ENCODE data around the gene COL9A3.

The COL9A3 gene

DNA sequence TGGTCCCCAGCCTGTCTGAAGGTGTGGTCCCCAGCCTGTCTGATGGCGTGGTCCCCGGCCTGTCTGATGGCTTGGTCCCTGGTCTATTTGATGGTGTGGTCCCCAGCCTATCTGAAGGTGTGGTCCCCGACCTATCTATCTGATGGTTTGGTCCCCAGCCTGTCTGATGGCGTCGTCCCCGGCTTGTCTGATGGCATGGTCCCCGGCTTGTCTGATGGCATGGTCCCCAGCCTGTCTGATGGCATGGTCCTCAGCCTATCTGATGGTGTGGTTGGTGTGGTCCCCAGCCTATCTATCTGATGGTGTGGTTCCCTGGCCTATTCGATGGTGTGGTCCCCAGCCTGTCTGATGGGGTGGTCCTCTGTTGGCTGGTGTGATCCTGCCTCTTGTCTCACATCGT, 38.8 kb upstream of the COL9A3 start:
- FAIRE-seq, result no peak
- no peak for DNase-seq (ENCODE audit: insufficient read length, low spot score)

DNA sequence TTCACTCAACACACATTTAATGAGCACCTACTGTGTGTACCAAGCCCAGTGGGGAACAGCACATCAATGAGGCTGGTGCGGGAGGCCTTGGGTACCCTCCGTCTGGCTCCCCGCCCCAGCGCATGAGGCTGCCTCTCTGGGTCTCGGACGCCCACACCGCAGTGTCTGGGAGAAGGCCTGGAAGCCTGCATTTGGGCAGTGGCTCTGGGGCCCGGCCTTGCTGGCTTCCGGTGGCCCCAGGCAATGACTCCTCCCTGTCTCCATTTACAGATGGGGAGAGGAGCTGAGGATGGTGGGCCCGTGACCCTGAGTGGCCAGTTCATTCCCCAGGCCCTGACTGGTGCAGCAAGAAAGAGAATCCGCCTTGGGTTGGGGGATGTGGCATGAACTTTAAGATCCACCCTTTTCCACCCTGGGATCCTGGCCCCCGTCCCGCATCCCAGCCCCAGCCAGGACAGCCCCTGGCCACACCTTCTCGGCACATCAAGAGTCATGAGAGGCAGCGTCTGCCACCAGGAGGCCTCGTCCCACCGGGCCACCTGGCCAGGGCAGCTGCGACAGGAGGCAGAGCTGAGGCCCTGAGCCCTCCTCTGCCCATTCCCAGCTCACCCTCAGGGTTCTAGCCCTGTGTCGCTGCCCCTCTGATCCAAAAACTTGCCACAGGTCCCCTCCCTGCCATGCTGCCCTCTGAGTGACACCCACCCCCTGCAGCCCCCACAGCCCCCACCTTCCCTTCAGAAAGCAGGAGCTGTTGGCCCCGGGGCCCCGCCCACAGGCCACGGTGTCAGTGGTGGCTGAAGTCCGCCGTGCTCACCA, 38.0 kb upstream of the COL9A3 start:
- FAIRE-seq, result peak; percentile 49

DNA sequence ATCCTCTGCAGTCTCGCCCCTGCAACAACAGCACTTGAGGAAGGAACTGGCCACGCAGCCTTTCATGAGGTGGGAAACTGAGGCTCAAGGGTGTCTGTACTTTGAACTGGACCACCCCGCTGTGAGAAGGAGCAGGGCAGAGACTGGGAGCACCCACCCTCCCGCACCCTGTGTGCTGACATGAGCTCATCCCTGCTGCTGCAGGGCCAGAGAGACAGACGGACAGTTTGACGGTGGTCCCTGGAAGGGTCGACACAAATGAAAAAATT, 37.5 kb upstream of the COL9A3 start:
- no peak for DNase-seq (ENCODE audit: insufficient read length, low spot score)
- no peak for FAIRE-seq

More for the DNA sequence above, 38.0 kb upstream of the COL9A3 start:
- DNase-seq (ENCODE audit: insufficient read length, low spot score), result no peak

DNA sequence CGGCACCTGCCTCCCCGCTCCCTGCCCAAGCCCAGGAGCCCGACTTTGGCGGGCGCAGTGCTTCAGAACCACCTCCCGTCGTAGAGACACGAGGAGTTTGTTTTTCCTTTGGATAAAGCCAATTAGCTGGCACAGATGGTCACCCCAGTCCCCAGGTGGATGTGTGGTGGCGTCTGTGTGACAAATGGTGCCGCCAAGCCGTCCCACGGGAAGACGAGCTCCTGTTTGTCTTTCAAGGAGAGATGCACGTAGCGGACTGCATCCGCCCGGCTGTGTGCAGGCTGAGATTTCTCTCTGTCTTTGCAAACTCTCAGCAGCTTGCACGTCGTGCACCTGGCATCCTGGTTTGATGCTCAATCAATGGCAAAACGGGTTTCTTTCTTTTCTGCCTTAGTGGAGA, 36.6 kb upstream of the COL9A3 start:
- DNase-seq (ENCODE audit: insufficient read length, low spot score) (no peak), FAIRE-seq (peak; percentile 55)

DNA sequence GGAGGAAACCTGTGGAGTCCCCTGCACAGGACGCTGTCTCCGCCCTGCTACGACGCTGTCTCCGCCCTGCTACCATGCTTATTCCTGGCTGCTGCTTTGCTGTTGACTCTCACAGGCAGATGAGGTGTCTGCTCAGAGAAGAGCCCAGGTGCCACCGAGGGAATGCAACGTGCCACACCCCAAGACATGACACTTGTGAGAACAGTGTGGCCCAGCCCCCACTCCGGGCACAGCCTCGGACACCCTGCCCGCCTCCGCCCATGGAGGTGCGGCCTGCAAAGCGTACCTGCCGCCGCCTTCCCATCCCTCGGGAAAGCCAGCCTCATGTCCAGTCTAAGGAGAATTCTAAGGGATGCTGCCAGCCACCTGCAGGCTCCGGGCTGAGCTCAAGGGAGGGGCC, 36.2 kb upstream of the COL9A3 start:
- DNase-seq (ENCODE audit: insufficient read length, low spot score), result no peak

DNA sequence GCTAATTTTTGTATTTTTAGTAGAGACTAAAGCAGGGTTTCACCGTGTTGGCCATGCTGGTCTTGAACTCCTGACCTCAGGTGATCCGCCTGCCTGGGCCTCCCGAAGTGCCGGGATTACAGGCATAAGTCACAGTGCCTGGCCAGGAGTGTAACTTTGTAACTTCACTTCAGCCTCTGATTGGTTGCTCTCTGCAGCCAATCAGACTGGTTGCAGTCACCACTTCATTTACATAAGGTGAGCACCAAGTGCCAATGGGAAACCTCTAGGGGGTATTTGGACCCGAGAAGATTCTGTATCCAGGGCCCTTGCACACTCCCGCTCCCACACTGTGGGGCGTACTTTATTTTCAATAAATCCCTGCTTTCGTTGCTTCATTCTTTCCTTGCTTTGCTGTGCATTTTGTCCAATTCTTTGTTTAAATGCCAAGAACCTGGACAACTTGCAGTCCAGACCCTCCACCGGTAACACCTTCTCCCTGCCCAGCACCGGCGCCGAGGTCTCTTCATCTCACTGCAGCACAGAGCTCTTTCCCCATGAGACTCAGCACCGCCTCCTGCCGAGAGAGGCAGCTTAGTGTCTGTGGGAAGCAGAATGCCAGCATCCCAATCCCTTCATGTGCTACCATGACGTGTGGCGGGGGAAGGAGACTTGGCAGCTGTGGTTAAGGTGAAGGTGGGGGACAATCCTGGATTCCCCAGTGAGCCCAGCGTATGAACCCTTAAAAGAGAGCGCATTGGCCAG, 34.5 kb upstream of the COL9A3 start:
- DNase-seq (ENCODE audit: insufficient read length, low spot score), result no peak

More for the DNA sequence above, 36.2 kb upstream of the COL9A3 start:
- peak; percentile 40 for FAIRE-seq

DNA sequence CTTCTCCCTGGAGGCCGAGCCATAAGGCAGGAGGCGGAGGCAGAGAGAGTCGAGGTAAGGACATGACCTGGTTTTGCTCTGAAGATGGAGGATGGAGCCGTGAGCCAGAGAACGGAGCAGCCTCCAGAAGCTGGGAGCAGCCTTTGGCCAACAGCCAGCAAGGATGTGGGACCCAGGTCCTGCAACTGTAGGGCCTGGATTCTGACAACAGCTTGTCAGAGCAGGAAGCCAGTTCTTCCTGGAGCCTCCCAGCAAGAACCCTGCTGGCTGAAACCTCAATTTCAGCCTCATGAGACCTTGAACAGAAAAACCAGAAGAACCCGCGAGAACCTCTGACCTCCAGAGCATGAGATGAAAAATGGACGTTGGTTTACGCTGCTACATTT, 34.0 kb upstream of the COL9A3 start:
- DNase-seq (ENCODE audit: insufficient read length, low spot score) (no peak), FAIRE-seq (peak; percentile 48)

More for the DNA sequence above, 34.5 kb upstream of the COL9A3 start:
- peak; percentile 74 for FAIRE-seq

DNA sequence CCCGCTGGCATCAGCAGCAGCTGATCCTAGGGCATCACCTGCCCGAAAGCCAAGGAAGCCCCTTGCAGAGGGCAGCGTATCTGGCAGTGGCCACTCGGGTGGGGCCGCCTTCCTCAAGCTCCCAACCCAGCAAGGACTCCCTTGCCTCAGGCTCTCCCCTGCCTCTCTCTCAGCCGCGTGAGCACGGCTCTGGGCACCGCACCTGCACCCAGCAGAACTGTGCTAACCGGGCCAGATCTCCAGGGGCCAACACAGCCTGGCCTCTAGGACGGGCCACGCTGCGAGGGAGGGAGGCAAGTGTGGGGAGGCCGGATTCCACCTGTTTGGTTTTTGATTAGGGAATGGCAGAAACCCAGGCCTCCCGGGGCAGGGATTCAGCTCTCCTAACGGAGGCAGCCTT, 32.4 kb upstream of the COL9A3 start:
- DNase-seq (ENCODE audit: insufficient read length, low spot score) (no peak), FAIRE-seq (peak; percentile 9)

DNA sequence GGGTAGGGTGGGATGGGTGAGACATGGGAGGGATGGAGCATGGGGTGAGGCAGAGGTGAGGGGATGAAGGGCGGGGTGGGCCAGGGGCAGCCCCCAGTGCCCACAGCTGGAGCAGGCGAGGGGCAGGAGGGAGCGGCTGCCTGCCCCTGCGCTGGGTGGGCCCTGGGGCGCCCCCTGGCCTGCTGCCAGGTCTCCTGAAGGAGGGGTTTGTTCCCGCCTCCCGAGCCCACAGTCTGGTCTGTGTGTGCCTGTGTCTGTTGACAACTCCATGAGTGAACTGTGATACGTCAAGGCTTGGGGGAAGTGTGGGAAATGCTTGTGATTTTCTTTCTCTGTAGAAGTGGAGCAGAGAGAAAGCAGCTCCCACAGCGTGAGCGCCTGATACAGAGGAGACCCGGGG, 31.5 kb upstream of the COL9A3 start:
- DNase-seq (ENCODE audit: insufficient read length, low spot score) (no peak), FAIRE-seq (no peak)

DNA sequence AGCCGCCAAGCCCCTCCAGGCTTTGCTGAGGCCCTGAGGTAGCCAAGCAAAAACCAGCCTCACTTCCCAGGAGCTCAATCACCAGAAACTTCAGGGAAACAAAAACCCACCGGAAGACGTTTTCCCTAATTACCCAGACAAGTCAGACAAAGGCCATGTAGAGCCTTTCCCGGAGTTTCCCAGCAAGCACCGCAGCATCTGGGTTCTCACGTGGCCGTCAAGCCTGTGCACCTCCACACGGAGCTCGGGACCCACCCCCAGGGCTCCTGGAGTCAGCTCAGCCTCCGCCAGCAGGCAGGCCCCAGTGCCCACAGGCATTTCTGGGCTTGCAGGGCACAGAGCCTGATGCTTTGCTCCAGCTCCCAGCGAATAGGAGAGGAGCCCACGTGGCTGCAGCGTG, 30.7 kb upstream of the COL9A3 start:
- FAIRE-seq (no peak), DNase-seq (ENCODE audit: insufficient read length, low spot score) (no peak)

DNA sequence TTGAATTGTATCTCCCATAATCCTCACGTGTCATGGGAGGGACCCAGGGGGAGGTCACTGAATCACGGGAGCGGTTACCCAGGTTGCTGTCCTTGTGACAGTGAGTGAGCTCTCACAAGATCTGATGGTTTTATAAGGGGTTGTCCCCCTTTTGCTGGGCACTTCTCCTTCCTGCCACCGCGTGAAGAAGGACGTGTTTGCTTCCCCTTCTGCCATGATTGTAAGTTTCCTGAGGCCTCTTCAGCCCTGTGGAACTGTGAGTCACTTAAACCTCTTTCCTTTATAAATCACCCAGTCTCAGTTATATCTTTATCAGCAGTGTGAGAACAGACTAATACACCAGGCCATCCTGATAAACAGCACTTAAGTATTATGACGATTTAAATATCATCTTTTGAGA, 29.5 kb upstream of the COL9A3 start:
- no peak for DNase-seq (ENCODE audit: insufficient read length, low spot score)
- no peak for FAIRE-seq

DNA sequence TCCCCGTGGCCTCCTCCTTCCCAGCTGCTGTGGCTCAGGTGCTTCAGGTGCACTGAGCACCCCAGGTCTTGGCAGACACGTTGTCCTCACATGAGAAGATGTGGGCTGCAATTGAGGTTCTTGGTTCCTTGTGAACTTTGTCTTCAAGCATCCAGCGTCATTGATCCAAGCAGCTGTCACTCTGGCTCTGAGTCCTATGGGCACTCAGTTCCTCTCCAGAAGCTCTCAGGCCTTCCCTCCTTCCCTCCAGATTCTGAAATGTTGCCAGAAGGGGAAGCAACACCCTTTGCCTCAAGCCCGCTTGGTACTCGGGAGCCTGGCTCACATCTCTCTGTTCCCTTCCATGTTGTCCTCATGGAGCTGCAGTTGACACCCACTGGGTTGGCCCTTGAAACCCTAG, 29.0 kb upstream of the COL9A3 start:
- DNase-seq (ENCODE audit: insufficient read length, low spot score) (no peak), FAIRE-seq (no peak)

DNA sequence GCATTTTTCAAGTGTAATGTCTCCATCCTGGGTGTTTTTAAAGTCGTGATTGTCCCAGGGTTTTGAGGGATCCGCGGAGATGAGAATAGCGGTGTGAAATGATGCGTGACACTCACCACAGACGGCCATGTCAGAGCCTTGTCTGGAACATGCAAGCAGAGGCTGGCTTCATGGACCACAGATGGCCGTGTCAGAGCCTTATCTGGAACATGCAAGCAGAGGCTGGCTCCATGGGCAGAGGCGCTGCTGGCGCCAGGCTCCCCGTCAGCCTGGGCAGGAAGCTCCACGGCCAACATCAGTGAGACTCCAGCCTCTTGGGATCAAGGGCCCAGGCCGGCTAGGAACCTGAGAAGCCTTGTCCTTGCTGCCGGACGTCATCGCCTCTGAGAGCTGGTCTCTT, 28.2 kb upstream of the COL9A3 start:
- FAIRE-seq (no peak), DNase-seq (ENCODE audit: insufficient read length, low spot score) (no peak)

DNA sequence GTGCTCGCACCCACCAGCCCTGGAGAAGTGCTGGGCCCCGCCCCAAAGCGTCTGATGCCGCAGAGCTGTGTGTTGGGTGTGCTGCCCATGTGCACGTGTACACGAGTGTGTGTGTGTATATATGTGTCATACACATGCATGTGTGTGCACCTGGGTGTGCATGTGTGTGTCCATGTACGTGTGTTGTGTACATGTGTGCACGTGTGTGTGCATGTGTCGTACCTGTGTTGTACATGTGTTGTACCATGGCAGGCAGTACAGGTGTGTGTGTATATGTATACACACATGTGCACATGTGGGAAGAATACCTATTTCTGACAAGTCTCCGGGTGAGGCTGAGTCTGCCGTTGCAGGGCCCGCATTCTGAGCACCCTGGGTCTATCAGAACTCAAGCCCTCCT, 26.8 kb upstream of the COL9A3 start:
- DNase-seq (ENCODE audit: insufficient read length, low spot score), result no peak
- peak; percentile 99 for FAIRE-seq

DNA sequence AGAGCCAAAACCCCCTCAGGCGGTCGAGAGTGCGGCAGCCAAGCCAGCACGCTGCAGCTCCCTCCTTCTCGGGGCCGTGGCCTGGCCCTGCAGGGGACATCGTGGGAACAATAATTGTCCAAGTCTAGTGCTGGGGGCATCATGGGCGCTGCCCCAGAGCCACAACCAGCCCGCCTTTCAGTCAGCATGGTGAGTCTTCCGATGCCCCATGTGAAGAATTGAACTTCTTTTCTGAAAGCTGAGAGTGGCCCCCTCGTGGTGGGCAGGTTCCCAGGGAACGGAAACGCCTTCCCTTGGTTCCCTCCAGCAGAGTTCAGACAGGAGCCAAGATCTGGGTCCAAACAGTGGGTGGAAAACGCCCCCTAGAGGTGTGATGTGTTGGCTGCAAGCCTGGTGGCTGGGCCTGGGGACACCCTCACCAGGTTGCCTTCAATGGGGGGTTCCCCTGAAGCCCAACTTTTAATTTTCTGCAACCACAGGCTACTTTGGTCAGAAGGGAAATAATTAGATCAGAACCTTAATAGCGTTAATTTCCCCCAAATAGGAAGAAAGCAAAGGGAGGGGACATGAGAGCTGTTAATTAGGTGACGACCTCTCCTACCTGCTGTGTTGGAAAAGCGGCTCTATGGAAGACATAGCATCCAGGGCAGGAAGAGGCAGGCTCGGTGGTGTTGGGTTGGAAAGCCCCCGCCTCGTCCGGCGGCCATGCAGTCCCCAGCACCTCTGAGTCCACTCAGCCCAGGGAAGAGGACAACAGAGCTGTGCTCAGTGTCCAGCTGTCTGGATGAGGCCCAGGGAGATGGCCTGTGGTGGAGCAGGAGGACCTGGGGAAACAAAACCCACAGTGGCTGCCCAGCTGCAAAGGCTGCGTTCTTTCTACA, 25.3 kb upstream of the COL9A3 start:
- peak; percentile 91 for FAIRE-seq
- peak; percentile 99 for DNase-seq (ENCODE audit: insufficient read length, low spot score)

DNA sequence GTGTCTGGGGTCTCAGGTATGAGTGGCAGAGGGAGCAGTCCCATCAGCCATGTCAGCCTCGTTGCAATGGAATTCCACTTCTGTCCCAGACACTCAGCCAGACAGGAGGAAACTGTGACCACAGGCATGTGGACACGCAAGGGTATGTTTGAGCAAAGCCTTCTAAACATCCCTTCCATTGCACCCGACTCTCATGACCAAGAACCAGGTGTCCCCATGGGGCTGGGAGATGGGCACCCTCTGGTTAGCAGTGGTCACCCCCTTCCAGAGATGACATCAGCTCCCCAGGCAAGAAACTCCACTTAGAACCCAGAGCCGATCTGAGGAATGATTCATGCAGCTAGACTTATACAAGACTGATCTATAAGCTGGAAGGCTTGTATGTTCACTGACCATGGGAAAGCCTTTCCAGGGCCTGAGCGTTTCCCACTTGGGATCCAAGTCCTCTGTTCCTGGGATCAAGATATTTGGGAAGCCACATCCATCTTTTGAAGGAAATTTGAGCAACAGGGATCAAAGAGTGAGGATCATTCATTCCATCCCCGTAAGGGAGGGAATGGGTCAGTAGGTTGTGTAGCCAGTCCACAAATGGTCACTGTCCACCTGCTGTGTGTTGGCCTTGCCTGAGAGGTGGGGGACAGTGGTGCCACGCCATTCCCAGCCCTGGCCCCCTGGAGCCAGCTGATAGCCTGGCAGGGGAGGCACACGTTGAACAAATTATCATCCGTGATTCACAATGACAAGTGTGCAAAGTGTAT, 24.5 kb upstream of the COL9A3 start:
- no peak for DNase-seq (ENCODE audit: insufficient read length, low spot score)
- peak; percentile 59 for FAIRE-seq

DNA sequence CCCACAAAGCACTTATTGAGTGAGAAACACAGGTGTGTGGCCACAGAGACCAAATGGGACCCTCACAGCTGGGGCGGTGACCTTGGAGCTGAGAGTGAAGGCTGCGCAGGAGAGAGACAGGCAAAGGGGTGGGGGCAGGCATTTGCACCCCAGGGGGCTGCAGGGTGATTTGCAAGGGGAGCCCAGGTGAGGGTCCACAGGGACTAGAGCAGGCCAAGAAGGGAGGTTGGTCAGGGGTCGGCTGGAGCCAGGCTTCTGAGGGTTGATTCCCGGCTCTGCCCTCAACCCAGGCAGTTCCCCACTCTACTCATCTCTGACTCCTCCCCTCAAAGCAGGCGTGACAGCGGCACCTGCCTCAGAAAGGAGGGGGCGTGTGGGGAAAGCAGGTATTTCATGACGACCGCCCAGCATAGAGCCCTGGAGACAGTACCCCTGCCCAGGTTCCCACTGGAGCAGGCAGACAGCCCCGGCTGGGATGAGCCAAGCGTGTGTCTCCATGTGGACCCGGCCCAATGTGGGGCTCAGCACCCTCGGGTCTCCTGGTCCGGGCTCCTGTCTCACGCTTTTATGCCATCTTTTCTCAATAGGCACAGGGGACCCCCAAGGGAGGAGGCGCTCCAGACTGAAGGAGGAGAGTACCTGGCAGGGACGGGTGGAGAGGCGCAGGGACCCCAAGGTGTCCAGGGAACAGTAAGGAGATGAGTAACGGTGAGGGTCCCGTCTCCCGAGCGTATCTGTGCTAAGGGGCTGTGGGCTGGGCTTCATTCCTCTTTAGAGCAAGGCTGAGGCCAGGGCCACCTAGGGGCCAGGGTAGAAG, 23.7 kb upstream of the COL9A3 start:
- FAIRE-seq, result peak; percentile 51
- no peak for DNase-seq (ENCODE audit: insufficient read length, low spot score)

DNA sequence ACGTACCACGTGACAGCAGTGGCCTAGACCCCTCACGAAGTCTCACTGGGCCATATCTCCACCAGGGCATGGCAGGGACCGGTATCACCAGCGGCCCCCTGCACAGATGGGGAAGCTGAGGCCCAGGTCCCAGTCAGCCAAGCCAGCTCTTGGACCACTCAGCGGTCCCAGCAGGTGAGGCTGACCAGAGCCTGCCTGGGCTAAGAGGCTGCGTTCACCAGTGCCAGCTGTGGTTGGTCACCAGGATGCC, 23.2 kb upstream of the COL9A3 start:
- FAIRE-seq (no peak), DNase-seq (ENCODE audit: insufficient read length, low spot score) (no peak)

DNA sequence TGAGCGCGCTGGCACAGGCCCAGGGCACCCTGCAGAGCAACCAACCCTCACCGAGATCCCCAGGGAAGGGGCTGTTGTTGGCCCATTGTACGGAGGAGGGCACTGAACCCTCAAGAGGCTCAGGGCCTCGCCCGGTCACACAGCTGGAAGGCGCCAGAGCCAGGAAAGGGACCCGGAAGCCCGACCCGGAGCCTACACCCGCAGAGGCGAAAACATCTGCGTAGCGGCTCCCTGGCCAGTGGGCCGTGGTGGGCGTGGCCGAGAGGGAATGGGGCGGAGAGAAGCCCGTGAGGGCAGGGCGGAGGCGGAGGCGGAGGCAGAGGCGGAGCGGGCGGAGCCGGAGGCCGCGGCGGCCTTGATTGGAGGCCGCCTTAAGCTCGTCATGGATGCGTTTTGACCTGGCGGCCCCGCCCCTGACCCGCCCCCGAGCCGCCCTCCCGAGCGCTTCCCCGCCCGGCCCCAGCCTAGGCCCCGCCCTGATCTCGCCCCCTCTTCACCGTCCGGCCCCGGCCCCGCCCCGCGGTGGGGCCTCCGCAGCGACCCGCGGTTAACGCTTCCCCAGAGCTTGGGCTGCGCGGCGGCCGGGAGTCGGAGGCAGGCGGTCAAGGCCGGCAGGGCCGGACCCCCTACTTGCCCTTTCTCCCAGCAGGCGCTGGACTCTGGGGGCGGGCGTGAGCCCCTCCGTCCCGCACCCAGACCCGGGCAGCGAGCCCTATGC, 22.7 kb upstream of the COL9A3 start:
- peak; percentile 99 for FAIRE-seq
- DNase-seq (ENCODE audit: insufficient read length, low spot score), result peak; percentile 99
